Cardiac septum (tissue), 1 donor: ENCODE results near the gene KLHL2. TPM values are rescaled to one million over a fixed set of nuclear protein-coding genes. Genes with fewer than 3 reads are reported as not detected.

Experiments used
- total RNA-seq: library from RNA; stranded (reverse); fragmentation: NEBNext Ultra II Directional; extraction: Animal tissue kit (Norgen Biotek cat#: 25700); gene quantifications from one replicate; pipeline ENCODE4 v1.2.1, GENCODE V29; 2021
- donor health status: DM: no; HTN: no; CAD: no.

The KLHL2 gene
- total RNA-seq, 1 donor from 2014 or later = 13.1 TPM

Other genes starting within 250 kb of the KLHL2 start
- 1.5 TPM for gene TRIM61, start 229.9 kb upstream of the KLHL2 start, total RNA-seq
- gene TRIM60, start 175.6 kb upstream of the KLHL2 start, total RNA-seq = not detected
- gene TRIM75, start 153.7 kb upstream of the KLHL2 start, total RNA-seq = not detected
- 10.6 TPM for gene TMEM192, start 94.7 kb upstream of the KLHL2 start, total RNA-seq
- gene MSMO1, start 120.1 kb downstream of the KLHL2 start, total RNA-seq = 19.8 TPM
- gene CPE, start 171.4 kb downstream of the KLHL2 start, total RNA-seq = 43.5 TPM